GM18520 (cell line): ENCODE data around the gene FMN1.
A peak's percentile ranks its signal among the peaks of the same experiment; 100 is the strongest.

ENCODE experiments used
- ATAC-seq: cut with Tn5 transposase; IDR thresholded peaks from one replicate; pipeline ENCODE4 v1.9.1; 2021; ENCODE audit not compliant: unreplicated experiment

FMN1 gene

DNA sequence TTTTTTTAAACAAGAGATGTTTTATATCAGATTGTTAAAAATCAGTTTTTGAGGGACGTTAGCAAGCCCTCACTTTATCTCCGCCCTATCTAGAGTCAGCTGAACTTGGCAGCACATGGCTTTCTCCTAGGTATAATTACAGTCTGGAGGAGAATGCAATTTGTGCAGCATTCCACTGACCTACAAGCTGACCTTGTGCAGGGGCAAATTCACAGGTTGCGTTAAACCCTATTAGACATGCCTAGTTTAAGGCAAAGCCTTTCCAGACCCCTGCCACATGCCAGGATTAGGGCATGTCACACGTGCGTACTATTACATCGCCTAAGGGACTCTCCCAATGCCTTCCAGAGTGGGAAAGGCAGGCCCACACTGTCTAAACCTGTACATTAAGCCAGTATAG is 252.7 kb downstream of the FMN1 start:
- no peak for ATAC-seq

- ATAC-seq, result no peak
These were observed 257.5 kb downstream of the FMN1 start for GRCh38 chr15:32936976-32937375.

- no peak for ATAC-seq
These were observed 258.1 kb downstream of the FMN1 start for GRCh38 chr15:32936283-32936918.

DNA sequence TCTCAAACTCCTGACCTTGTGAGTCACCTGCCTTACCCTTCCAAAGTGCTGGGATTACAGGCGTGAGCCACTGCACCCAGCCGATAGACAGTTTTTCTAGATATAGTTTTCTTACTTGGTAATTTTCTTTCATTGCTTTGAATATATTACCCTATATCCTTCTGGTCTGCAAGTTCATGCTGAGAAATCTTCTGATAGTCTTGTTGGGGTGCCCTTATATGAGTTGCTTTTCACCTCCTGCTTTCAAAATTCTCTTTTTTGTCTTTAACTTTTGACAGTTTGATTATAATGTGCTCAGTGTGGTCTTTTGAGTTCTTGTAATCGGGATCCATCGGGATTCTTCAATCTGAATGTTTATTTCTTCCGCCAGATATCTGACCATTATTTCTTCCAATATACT is 259.4 kb downstream of the FMN1 start:
- ATAC-seq, result no peak

GRCh38 chr15:32933236-32933635 is 261.3 kb downstream of the FMN1 start:
- no peak for ATAC-seq

- no peak for ATAC-seq
These were observed 265.6 kb downstream of the FMN1 start for GRCh38 chr15:32928876-32929275.

DNA sequence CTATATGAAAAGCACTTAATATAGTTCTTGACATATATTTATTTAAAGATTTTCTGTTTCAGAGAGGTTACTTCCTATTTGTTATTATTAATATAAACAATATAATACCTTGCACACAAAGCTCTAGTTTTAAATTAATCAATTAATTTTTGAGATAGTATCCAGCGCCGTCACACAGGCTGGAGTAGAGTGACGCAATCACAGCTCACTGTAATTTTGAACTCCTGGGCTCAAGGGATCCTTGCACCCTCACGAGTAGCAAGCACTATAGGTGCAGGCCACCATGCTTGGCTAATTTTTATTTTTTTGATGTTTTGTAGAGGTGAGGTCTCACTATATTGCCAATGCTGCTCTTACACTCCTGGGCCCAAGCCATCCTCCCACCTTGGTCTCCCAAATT is 267.4 kb downstream of the FMN1 start:
- ATAC-seq, result no peak

DNA sequence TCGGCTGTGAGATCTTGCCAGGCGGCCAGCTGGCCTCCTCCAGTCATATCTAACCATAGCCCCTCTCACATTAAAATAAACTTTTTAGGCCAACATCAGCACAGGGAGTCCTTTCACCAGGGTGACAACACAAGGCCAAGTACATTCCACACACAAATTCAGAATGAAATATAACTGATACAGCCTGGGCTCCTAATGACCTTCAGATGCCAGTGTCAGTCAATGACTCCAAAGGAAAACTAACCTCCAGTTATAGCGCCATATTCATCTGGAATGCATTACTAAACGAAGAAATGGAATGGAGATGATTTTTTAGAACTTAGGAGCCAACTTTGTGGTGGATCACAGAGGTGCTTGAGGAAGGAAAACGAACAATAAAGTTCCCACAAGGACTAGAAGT is 271.3 kb downstream of the FMN1 start:
- ATAC-seq, result no peak

GRCh38 chr15:32922541-32922940 is 272.0 kb downstream of the FMN1 start:
- no peak for ATAC-seq

GRCh38 chr15:32919749-32920414 is 274.6 kb downstream of the FMN1 start:
- no peak for ATAC-seq

DNA sequence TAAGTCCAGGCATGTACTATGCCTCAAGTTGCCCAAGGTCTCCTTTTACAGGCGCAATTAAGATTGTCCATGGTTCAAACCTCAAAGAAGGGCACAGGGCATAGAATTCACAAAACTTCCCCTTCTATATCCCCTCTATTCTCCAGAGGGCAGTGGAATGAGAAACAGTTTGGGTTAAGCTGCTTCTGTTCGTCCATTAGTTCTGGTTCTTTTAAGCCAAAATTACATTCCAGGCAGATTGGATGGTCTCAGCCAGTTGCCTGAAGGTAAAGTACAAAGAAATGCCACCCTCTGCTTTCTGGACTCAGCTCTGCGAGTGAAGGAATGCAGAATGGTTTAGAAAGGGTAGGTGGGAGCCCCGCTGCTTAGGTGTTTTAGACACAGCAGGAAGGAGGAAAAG is 276.0 kb downstream of the FMN1 start:
- no peak for ATAC-seq

DNA sequence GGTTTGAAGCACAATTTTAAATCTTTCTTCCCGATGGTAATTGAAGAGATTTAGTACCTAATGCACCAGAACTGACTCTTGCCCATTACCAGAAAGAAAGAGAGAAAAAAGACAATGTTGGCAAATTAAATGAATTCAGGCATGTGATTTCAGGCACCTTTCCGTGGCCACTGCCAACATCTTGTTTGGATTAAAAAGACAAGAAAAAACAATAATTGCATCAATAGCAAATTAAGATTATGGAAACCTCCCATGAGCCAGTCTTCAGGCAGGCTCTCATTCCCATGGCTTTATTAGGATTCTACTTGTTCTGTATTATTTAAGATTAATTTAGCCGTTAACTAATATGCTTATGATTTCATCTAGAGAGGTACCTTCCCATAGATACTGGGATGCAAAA is 283.7 kb downstream of the FMN1 start:
- no peak for ATAC-seq

- no peak for ATAC-seq
These were observed 285.1 kb downstream of the FMN1 start for GRCh38 chr15:32909431-32909830.

DNA sequence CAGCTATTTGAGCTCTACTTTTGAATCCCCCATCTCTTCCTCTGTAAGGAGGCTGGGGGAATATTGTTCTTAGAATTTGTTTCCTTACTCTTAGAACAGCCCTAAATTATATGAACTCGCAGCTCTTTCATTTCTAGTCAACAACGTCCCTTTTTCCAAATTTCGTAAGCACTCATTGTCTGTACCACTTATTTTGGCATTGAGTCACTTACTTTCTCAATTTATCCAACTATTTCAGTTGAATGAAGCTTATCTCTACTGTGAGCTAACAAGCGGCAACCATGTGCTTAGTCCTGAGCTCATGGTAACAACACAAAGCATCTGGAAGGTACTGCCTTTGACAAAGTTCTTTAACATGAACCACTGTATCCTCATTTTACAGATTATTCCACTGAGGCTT is 285.6 kb downstream of the FMN1 start:
- peak; percentile 6 for ATAC-seq

DNA sequence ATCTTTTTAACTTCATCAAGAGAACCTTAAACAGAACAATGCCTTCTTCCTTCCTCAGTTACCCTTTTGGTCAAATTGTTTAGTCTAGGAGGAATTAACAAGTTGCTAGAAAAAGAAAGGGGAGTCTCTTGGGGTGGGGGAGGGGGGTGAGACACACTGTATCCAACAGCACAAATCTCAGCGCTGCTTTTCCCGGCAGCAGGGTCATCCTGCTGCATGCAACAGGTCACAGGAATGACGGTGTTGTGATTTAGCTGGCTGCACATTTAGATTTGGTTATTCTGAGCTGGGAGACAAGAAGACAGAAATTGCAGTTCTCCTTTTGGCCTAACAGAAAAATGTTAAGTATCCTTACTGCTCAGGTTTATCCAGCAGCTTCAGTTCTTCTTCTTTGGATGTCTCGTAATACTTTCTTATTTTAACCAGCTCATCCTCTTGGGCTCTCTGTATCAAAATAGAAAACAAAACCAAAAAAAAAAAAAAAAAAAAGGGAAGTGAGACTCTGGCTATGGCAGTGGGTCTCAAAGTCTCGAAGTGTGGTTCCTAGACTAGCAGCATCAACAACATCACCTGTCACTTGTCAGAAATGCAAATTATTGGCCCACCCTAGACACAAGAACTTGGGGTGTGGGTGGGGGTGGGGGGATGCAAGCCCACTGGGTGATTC is 286.2 kb downstream of the FMN1 start:
- peak; percentile 70 for ATAC-seq

GRCh38 chr15:32905481-32905880 is 289.0 kb downstream of the FMN1 start:
- no peak for ATAC-seq

GRCh38 chr15:32904448-32904847 is 290.1 kb downstream of the FMN1 start:
- ATAC-seq, result no peak

- no peak for ATAC-seq
These were observed 290.8 kb downstream of the FMN1 start for GRCh38 chr15:32903591-32904290.

GRCh38 chr15:32901995-32902394 is 292.5 kb downstream of the FMN1 start:
- ATAC-seq, result no peak

GRCh38 chr15:32901192-32901591 is 293.3 kb downstream of the FMN1 start:
- ATAC-seq, result no peak

GRCh38 chr15:32899126-32899596 is 295.4 kb downstream of the FMN1 start:
- ATAC-seq, result no peak

- ATAC-seq, result no peak
These were observed 296.1 kb downstream of the FMN1 start for GRCh38 chr15:32898414-32898813.
